ENCODE data around the gene KLK8. TPM values are rescaled to one million over a fixed set of nuclear protein-coding genes. Genes with fewer than 3 reads are reported as not detected.

KLK8 gene
- total RNA-seq, 1 experiment from 2014 or later: 128 TPM

DNA sequence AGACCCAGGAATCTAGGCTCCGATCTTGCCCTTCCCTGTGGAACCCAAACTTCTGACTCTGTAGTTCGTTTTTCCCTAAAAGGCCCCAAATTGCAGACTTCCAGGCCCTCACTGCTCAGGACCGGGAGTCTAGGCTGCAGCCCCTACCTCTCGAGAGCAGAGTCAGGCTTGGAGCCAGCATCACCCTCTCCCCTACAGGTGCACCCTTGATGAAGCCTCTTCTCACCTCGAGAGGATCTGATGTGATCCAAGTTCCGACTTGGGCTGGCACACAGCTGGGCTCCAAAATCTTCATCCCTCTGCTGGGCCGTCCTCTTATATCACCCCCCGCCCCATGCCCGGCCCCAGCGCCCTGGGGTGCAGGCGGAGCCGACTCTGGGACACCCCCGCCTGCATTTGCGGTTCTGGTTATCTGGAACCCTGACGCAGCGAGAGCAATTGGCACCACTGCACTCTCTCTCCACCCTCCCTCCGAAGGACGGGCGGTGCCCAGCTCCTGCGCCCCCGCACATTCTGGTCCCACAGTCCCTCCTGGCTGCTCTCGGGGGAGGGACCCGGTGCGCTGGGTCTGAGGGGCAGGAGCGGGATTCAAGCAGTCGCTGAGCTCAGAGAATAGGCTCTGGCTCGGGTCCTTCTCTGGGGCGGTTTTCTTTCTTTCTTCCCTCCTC, 17.6 kb downstream of the KLK8 start, which contains the start of gene KLK7:
Gene KLK7, minus strand, starts transcription at position 293 of the 668 bp plus-strand sequence. CDS start 1,518 bp downstream, outside the sequence.
- POLR2A ChIA-PET (ENCODE audit: unreplicated experiment): interaction anchor here (0.7 to 1.3 kb wide), 6 partner anchors 9 to 130 kb away, joined by 4 to 5 read pairs (median 4); no protein-coding TSS in a partner anchor
- H3F3A ChIP-seq (ENCODE audit: insufficient read depth, low read depth): peaks cover 17% of the 10 kb centered on the region; the same call in 1 of the 2 replicates
- BruUV-seq (replicated peaks): no TSS peak
- no peaks in the 10 kb centered on the region for H3K9me3 ChIP-seq (ENCODE audit: insufficient read depth, low read depth)
- CTCF ChIA-PET: interaction anchor here (0.6 to 1.2 kb wide), 2 partner anchors 17 to 34 kb away, joined by 4 read pairs; partner anchors contain the start of gene KLK8
- H3K36me3 ChIP-seq (ENCODE audit: low read depth): 0 out of 2 replicates have a peak, but pooled peaks cover 5% of the 10 kb centered on the region
- TF ChIP-seq, protein P1, sequence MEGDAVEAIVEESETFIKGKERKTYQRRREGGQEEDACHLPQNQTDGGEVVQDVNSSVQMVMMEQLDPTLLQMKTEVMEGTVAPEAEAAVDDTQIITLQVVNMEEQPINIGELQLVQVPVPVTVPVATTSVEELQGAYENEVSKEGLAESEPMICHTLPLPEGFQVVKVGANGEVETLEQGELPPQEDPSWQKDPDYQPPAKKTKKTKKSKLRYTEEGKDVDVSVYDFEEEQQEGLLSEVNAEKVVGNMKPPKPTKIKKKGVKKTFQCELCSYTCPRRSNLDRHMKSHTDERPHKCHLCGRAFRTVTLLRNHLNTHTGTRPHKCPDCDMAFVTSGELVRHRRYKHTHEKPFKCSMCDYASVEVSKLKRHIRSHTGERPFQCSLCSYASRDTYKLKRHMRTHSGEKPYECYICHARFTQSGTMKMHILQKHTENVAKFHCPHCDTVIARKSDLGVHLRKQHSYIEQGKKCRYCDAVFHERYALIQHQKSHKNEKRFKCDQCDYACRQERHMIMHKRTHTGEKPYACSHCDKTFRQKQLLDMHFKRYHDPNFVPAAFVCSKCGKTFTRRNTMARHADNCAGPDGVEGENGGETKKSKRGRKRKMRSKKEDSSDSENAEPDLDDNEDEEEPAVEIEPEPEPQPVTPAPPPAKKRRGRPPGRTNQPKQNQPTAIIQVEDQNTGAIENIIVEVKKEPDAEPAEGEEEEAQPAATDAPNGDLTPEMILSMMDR (conservative IDR thresholded peaks at IDR 0.05): no peak
- no peak for TF ChIP-seq EZH2 (IDR thresholded peaks at IDR 0.05; ENCODE audit: low read depth)
- H3K4me1 ChIP-seq (replicated peaks; ENCODE audit: insufficient read depth): peaks cover 12% of the 10 kb centered on the region
- H3K9me2 ChIP-seq (ENCODE audit: insufficient read depth): no peaks in the 10 kb centered on the region
- intact Hi-C loops (cut with micrococcal nuclease; ENCODE audit: unreplicated experiment): no loop called here
- H3K79me2 ChIP-seq (ENCODE audit: low read depth): no peaks in the 10 kb centered on the region
- no peaks in the 10 kb centered on the region for H3K27me3 ChIP-seq (ENCODE audit: insufficient read depth, low read depth)
- DNase-seq: peak in 1 of 2 experiments; percentile 65
- H3K27ac ChIP-seq: no peak within 1 kb of the TSS
- H3K4me3 ChIP-seq: no peak within 1 kb of the TSS
- no peak within 1 kb of the TSS for H2AFZ ChIP-seq
- H3K4me2 ChIP-seq: no peak within 1 kb of the TSS
- H4K20me1 ChIP-seq (ENCODE audit: insufficient read depth): no peaks in the 10 kb centered on the region

DNA sequence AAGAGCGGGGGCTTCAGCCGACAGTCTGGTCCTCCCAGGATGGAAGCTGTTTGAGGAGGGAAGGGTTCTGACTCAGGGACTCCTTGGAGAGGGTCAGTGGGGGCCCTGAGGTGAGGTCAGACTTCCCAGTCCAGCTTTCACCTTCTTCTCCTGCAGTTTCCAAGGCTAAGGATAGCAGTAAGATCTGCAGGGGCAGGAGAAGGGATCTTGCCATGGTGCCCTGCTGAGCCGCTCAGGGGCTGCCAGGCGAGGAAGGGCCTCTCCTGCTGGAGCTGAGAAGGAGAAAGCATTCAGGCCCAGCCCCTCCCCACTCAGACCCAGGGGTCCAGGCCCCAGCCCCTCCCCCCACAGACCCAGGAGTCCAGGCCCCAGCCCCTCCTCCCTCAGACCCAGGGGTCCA, 19.2 kb downstream of the KLK8 start:
- ChIA-PET CTCF (interaction anchor here (0.6 to 0.7 kb wide), 4 partner anchors 13 to 1584 kb away, joined by 4 to 21 read pairs (median 6); partner anchors contain the start of gene KLK6), POLR2A (ENCODE audit: unreplicated experiment) (interaction anchor here (1.1 kb wide), 1 partner anchor 49 kb away, joined by 3 read pairs; no protein-coding TSS in a partner anchor)
- H3K4me3 ChIP-seq: no peak overlapping the region

DNA sequence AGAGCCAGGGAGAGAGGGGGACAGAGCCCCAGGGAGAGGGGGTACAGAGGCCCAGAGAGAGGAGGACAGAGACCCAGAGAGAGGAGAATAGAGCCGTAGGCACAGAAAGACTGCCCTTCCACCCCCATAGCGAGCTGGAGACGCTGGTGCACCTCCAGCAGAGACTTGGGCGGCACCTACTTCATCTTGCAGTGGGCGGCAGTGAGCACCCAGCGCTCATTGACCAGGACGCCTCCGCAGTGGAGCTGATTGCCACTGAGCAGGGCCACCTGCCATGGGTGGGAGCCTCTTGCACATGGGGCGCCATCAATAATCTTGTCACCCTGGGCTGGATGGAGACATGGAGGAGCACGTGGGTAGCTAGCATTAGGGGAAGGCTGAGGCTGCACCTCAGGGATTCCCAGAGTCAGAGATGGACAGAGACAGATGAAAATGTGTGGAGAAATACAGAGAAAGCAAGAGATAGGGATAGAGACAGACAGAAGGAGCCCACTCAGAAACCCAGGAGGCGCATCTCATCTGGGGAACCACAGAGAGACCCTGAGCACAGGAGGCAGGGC, 19.7 kb downstream of the KLK8 start:
- H3K36me3 ChIP-seq (ENCODE audit: low read depth): peaks cover 8% of the 10 kb centered on the region; the same call in 1 of the 2 replicates
- ChIA-PET CTCF (no interaction called here), POLR2A (ENCODE audit: unreplicated experiment) (no interaction called here)
- peaks cover 20% of the 10 kb centered on the region for H3K4me1 ChIP-seq (replicated peaks; ENCODE audit: insufficient read depth)
- BruUV-seq (replicated peaks): no TSS peak
- TF ChIP-seq, protein P1 (conservative IDR thresholded peaks at IDR 0.05): no peak
- TF ChIP-seq EZH2 (IDR thresholded peaks at IDR 0.05; ENCODE audit: low read depth): no peak
- H2AFZ ChIP-seq: no peak overlapping the region
- no peaks in the 10 kb centered on the region for H3K79me2 ChIP-seq (ENCODE audit: low read depth)
- no peaks in the 10 kb centered on the region for H3K9me2 ChIP-seq (ENCODE audit: insufficient read depth)
- no peaks in the 10 kb centered on the region for H4K20me1 ChIP-seq (ENCODE audit: insufficient read depth)
- intact Hi-C loops (cut with micrococcal nuclease; ENCODE audit: unreplicated experiment): no loop called here
- H3F3A ChIP-seq (ENCODE audit: insufficient read depth, low read depth): peaks cover 19% of the 10 kb centered on the region; the same call in 1 of the 2 replicates
- H3K4me3 ChIP-seq: no peak overlapping the region
- H3K27ac ChIP-seq: no peak overlapping the region
- H3K9me3 ChIP-seq (ENCODE audit: insufficient read depth, low read depth): no peaks in the 10 kb centered on the region
- no peaks in the 10 kb centered on the region for H3K27me3 ChIP-seq (ENCODE audit: insufficient read depth, low read depth)
- DNase-seq: no peak
- H3K4me2 ChIP-seq: no peak overlapping the region

More for the DNA sequence above, 19.2 kb downstream of the KLK8 start:
- Histone ChIP-seq H3K36me3 (ENCODE audit: low read depth) (peaks cover 3% of the 10 kb centered on the region; the same call in 1 of the 2 replicates), H3K27ac (no peak overlapping the region), H3K4me1 (replicated peaks; ENCODE audit: insufficient read depth) (peaks cover 18% of the 10 kb centered on the region), H3K27me3 (ENCODE audit: insufficient read depth, low read depth) (no peaks in the 10 kb centered on the region), H3K79me2 (ENCODE audit: low read depth) (no peaks in the 10 kb centered on the region), H3K4me2 (no peak overlapping the region), H3F3A (ENCODE audit: insufficient read depth, low read depth) (peaks cover 17% of the 10 kb centered on the region; the same call in 1 of the 2 replicates), H3K9me3 (ENCODE audit: insufficient read depth, low read depth) (no peaks in the 10 kb centered on the region), H4K20me1 (ENCODE audit: insufficient read depth) (no peaks in the 10 kb centered on the region), H2AFZ (no peak overlapping the region), H3K9me2 (ENCODE audit: insufficient read depth) (no peaks in the 10 kb centered on the region)
- DNase-seq: no peak
- TF ChIP-seq, protein P1 (conservative IDR thresholded peaks at IDR 0.05): no peak
- TF ChIP-seq EZH2 (IDR thresholded peaks at IDR 0.05; ENCODE audit: low read depth): no peak
- BruUV-seq (replicated peaks): no TSS peak
- intact Hi-C loops (cut with micrococcal nuclease; ENCODE audit: unreplicated experiment): no loop called here
